Gastroesophageal sphincter (tissue), 3 donors: ENCODE data around the gene FGF19.

Source experiments
- POLR2A ChIP-seq, 2 donors: fragments of 450-650 bp; IDR thresholded peaks; one replicate each; pipeline ENCODE4 v1.6.1; 2017; ENCODE audit warnings: antibody characterized with exemption in 2 of 2, mild to moderate bottlenecking in 2 of 2, moderate library complexity in 1 of 2
- TF ChIP-seq, protein P1 (sequence below), 4 experiments: fragments of 200-600 bp in 2 of 4; fragments of 450-650 bp in 2 of 4; sonication (generic) in 1 of 4; IDR thresholded peaks; one replicate each; pipeline ENCODE4 v1.5.1; 2017 to 2019; ENCODE audit warnings: antibody characterized with exemption in 4 of 4, mild to moderate bottlenecking in 2 of 4, moderate library complexity in 2 of 4

DNA sequence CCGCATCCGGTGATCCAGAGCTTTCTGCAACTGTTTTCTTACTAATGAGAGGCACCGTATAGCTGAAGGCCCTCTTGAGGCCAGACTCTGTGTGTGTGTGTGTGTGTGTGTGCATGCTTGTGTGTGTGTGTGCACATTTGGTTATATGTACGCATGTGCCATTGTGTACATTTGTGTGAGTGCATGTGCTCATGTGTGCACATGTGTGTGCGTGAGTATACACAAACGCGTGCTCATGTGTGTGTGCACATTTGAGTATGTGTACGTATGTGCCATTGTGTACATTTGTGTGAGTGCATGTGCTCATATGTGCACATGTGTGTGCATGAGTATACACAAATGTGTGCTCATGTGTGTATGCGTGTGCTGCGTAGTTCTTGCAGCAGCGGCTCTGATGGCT lies 12.3 kb upstream of the FGF19 start:
- TF ChIP-seq, protein P1, sequence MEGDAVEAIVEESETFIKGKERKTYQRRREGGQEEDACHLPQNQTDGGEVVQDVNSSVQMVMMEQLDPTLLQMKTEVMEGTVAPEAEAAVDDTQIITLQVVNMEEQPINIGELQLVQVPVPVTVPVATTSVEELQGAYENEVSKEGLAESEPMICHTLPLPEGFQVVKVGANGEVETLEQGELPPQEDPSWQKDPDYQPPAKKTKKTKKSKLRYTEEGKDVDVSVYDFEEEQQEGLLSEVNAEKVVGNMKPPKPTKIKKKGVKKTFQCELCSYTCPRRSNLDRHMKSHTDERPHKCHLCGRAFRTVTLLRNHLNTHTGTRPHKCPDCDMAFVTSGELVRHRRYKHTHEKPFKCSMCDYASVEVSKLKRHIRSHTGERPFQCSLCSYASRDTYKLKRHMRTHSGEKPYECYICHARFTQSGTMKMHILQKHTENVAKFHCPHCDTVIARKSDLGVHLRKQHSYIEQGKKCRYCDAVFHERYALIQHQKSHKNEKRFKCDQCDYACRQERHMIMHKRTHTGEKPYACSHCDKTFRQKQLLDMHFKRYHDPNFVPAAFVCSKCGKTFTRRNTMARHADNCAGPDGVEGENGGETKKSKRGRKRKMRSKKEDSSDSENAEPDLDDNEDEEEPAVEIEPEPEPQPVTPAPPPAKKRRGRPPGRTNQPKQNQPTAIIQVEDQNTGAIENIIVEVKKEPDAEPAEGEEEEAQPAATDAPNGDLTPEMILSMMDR (IDR thresholded peaks at IDR 0.05), result no peak
- TF ChIP-seq POLR2A (IDR thresholded peaks at IDR 0.05), result no peak
